Measurements from ENCODE around the gene ABCF3.

GRCh38 chr3:184241447-184242296 lies 55.7 kb downstream of the ABCF3 start:
- peak; percentile 28; the same call in 1 of the 2 replicates for TF ChIP-seq POLR2AphosphoS5 (IDR thresholded peaks at IDR 0.05; ENCODE audit: borderline replicate concordance, low read depth, low read length)
- TF ChIP-seq EZH2 (IDR thresholded peaks at IDR 0.05): no peak

Measured in SK-N-MC (cell line).